HepG2 (cell line): ENCODE measurements around the gene MCFD2. TPM values are rescaled to one million over a fixed set of nuclear protein-coding genes. Genes with fewer than 3 reads are reported as not detected.

Experiments used
- ATAC-seq: fragments of 200-7000 bp; cut with Tn5 transposase; 3 replicates; pipeline ENCODE4 v1.9.1; 2020; ENCODE audit warnings: mild to moderate bottlenecking, moderate library complexity
- BruUV-seq: library from RNA; stranded (reverse); fragments of 400-500 nt; replicated peaks from 2 replicates; lab custom pipeline; 2021; lab: Mats Ljungman, UMichigan
- CTCF ChIA-PET: fragments of 300-600 bp; formaldehyde crosslinking; extraction: SDS; loops from one replicate; lab custom pipeline; 2021; ENCODE audit warnings: low total read pairs, inconsistent platforms, low intra/inter-chr PET ratio; lab: Yijun Ruan, JAX
- POLR2A ChIA-PET: fragments of 350-600 bp; sonication (Branson Sonifier 250); formaldehyde crosslinking; loops from one replicate; lab custom pipeline; 2020; ENCODE audit warnings: antibody characterized with exemption, inconsistent platforms; lab: Yijun Ruan, JAX
- DNase-seq: peaks from one replicate; pipeline ENCODE4 v3.0.0-alpha.2; 2015; ENCODE audit warnings: low spot score
- FAIRE-seq: peaks from 3 replicates; lab custom pipeline; 2011; peaks lifted over from hg19 to GRCh38; lab: Jason Lieb, UNC
- H2AFZ ChIP-seq: one replicate; pipeline ENCODE4 v1.6.1; 2011; ENCODE audit warnings: low read length, inconsistent platforms
- H3K27ac ChIP-seq: fragments of 300-600 bp; 3 replicates; pipeline ENCODE4 v1.8.0; 2011; ENCODE audit warnings: mixed run types, mild to moderate bottlenecking, mixed read lengths, low read length, inconsistent platforms; ENCODE audit not compliant: insufficient read depth; ENCODE audit errors: extremely low read length
- H3K27me3 ChIP-seq, 2 experiments: fragments of 200-600 bp in 1 of 2; 2 replicates in 1 of 2; 3 replicates in 1 of 2; pipeline versions ENCODE4 v1.6.0 to v1.8.0; 2011; ENCODE audit warnings: low read length in 2 of 2, mild to moderate bottlenecking in 2 of 2, moderate library complexity in 2 of 2, inconsistent platforms in 1 of 2; ENCODE audit not compliant: insufficient read depth in 2 of 2, control insufficient read depth in 1 of 2
- H3K36me3 ChIP-seq, 2 experiments: fragments of 200-600 bp in 1 of 2; replicated peaks in 1 of 2; 2 replicates in 1 of 2; 3 replicates in 1 of 2; pipeline versions ENCODE4 v1.5.1 to v1.8.0; 2011; ENCODE audit warnings: low read length in 2 of 2, inconsistent platforms in 1 of 2; ENCODE audit not compliant: insufficient read depth in 2 of 2, control insufficient read depth in 1 of 2
- H3K4me1 ChIP-seq: 2 replicates; pipeline ENCODE4 v1.5.1; 2012; ENCODE audit warnings: low read length, inconsistent platforms; ENCODE audit not compliant: insufficient read depth
- H3K4me2 ChIP-seq: 2 replicates; pipeline ENCODE4 v1.6.0; 2011; ENCODE audit warnings: low read depth, low read length, inconsistent platforms
- H3K4me3 ChIP-seq, 3 experiments: fragments of 200-600 bp in 1 of 3; sonication (generic), shearing (Covaris generic) in 1 of 3; replicated peaks in 1 of 3; 2 replicates each; pipeline ENCODE4 v1.5.1; 2011 to 2016; ENCODE audit warnings: low read length in 3 of 3, inconsistent platforms in 2 of 3, low read depth in 2 of 3, mild to moderate bottlenecking in 2 of 3, control low read depth in 1 of 3, mixed read lengths in 1 of 3; ENCODE audit not compliant: insufficient read depth in 1 of 3
- H3K79me2 ChIP-seq: one replicate; pipeline ENCODE4 v1.6.1; 2011; ENCODE audit warnings: low read length, inconsistent platforms; ENCODE audit not compliant: insufficient read depth
- H3K9ac ChIP-seq: 2 replicates; pipeline ENCODE4 v1.6.0; 2011; ENCODE audit warnings: mild to moderate bottlenecking, low read depth, low read length, inconsistent platforms; ENCODE audit not compliant: insufficient read depth
- H3K9me3 ChIP-seq: 2 replicates; pipeline ENCODE4 v1.5.1; 2012; ENCODE audit warnings: mild to moderate bottlenecking, low read length
- H4K20me1 ChIP-seq: 2 replicates; pipeline ENCODE4 v1.6.0; 2011; ENCODE audit warnings: inconsistent platforms, mild to moderate bottlenecking, low read length, moderate library complexity; ENCODE audit not compliant: insufficient read depth
- DMAP1 ChIP-seq: IDR thresholded peaks from 2 replicates; pipeline ENCODE4 v1.6.1; 2016
- ETS1 ChIP-seq: sonication (generic); formaldehyde crosslinking; IDR thresholded peaks from 2 replicates; pipeline ENCODE4 v1.4.0; 2020; ENCODE audit warnings: missing genetic modification reagents
- KLF15 ChIP-seq: sonication (generic); formaldehyde crosslinking; IDR thresholded peaks from 2 replicates; pipeline ENCODE4 v1.8.1; 2023; ENCODE audit warnings: borderline replicate concordance, mild to moderate bottlenecking, inconsistent platforms, missing genetic modification reagents, mixed read lengths
- RAD21 ChIP-seq: fragments of 450-650 bp; formaldehyde crosslinking; IDR thresholded peaks from 2 replicates; pipeline ENCODE4 v1.5.0; 2020; ENCODE audit warnings: mild to moderate bottlenecking
- TCF12 ChIP-seq, 2 experiments: fragments of 450-650 bp in 1 of 2; sonication (generic) in 1 of 2; formaldehyde crosslinking in 1 of 2; IDR thresholded peaks; 2 replicates each; pipeline versions ENCODE4 v1.6.1 to v1.8.0; 2017 to 2022; ENCODE audit warnings: antibody characterized with exemption in 1 of 2, mild to moderate bottlenecking in 1 of 2, missing genetic modification reagents in 1 of 2, moderate library complexity in 1 of 2
- ZBTB26 ChIP-seq: IDR thresholded peaks from 2 replicates; pipeline ENCODE4 v1.6.1; 2016; ENCODE audit warnings: missing compliant biosample characterization, missing genetic modification reagents, borderline replicate concordance
- ZNF121 ChIP-seq: sonication (generic); formaldehyde crosslinking; IDR thresholded peaks from 2 replicates; pipeline ENCODE4 v1.5.0; 2020; ENCODE audit warnings: mild to moderate bottlenecking, missing genetic modification reagents
- ZNF235 ChIP-seq: sonication (generic); formaldehyde crosslinking; IDR thresholded peaks from 2 replicates; pipeline ENCODE4 v1.8.1; 2023; ENCODE audit warnings: mild to moderate bottlenecking, missing genetic modification reagents, borderline replicate concordance
- WGBS: methylation state at CpG from one replicate; pipeline ENCODE4 v1.1.6; 2017; ENCODE audit warnings: low lambda C conversion rate; 5-methylcytosine and 5-hydroxymethylcytosine counted together
- in situ Hi-C: cut with HindIII; loops from 2 replicates; pipeline ENCODE4 v1.10.0; 2017; ENCODE audit warnings: low pct_unique_long_range_greater_than_20kb; ENCODE audit not compliant: extremely low pct_ligation_motif_present
- intact Hi-C: fragments of 100-400 bp; cut with micrococcal nuclease; formaldehyde crosslinking; loops from one replicate; pipeline ENCODE4 v1.10.0; 2022; ENCODE audit not compliant: unreplicated experiment
- polyA plus RNA-seq, 8 experiments: library from polyadenylated mRNA; depleted of rRNA in 3 of 8; stranded (reverse) in 7 of 8; unstranded in 1 of 8; fragments of >200 nt; fragmentation: Illumina TruSeq in 4 of 8; extraction: Trizol in 4 of 8; gene quantifications; 2 replicates each; pipeline versions ENCODE4 v1.2.1 to v1.2.3, GENCODE V29; 2011 to 2016; ENCODE audit warnings: low read depth in 4 of 8, missing spikeins in 1 of 8, mixed read lengths in 1 of 8; ENCODE audit not compliant: insufficient read depth in 1 of 8
- total RNA-seq, 5 experiments: library from RNA; depleted of rRNA; stranded (reverse); fragments of >200 nt; fragmentation: Illumina TruSeq; extraction: Trizol; gene quantifications; 2 replicates each; pipeline ENCODE4 v1.2.3, GENCODE V29; 2016; ENCODE audit warnings: low read depth in 1 of 5
- TF ChIP-seq, protein P1 (sequence below): IDR thresholded peaks from 2 replicates; pipeline ENCODE4 v1.6.1; 2012; ENCODE audit warnings: low read depth, low read length, improper control_type of control experiment
- TF ChIP-seq, protein P2 (sequence below): IDR thresholded peaks from 2 replicates; pipeline ENCODE4 v1.6.1; 2016
- TF ChIP-seq, protein P3 (sequence below): sonication (generic); formaldehyde crosslinking; conservative IDR thresholded peaks from 2 replicates; pipeline ENCODE4 v1.4.0; 2020; ENCODE audit warnings: missing genetic modification reagents

MCFD2 gene
- total and polyA plus RNA-seq, 2 of the 13 experiments (the other 11 are each of a cell fraction or from before 2014, with no cell fraction given): 183 to 232 TPM

DNA sequence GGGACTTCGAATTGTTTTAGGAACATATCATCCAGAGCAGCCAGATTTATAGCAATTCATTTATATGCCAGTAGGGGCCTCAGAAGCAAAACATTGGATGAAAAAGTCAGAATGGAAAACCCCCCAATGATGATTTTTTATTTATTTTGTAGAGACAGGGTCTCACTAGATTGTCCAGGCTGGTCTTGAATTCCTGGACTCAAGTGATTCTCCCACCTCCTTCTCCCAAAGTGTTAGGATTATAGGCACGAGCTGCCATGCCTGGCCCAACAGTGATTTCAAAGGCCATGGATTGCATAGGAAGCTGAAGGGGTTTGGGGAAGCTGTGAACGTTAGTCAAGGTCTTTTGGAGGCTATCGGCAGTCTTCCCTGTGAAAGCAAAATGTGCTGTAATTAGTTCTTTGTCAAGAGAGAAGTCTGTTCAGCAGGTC is 21.9 kb upstream of the MCFD2 start:
- no TSS peak for BruUV-seq
- Histone ChIP-seq H4K20me1 (no peaks in the 10 kb centered on the region), H3K27ac (peak overlapping the region; percentile 5), H3K36me3 (no peaks in the 10 kb centered on the region), H3K9ac (no peak overlapping the region), H3K79me2 (peaks cover 10% of the 10 kb centered on the region), H3K4me2 (no peak overlapping the region), H3K9me3 (no peaks in the 10 kb centered on the region), H2AFZ (no peak overlapping the region), H3K4me3 (no peak overlapping the region), H3K4me1 (peaks cover 24% of the 10 kb centered on the region), H3K27me3 (no peaks in the 10 kb centered on the region; a peak in 1 of 5 replicates)
- ATAC-seq (no peak), DNase-seq (no peak), FAIRE-seq (peak; percentile 53)
- TF ChIP-seq DMAP1: no peak
- peak; percentile 42; the same call in 1 of the 2 replicates for TF ChIP-seq ZNF121
- TF ChIP-seq RAD21 (CRISPR knock-in tag): 0 out of 2 replicates have a peak, but pooled peaks have one; percentile 12
- TF ChIP-seq, protein P1, sequence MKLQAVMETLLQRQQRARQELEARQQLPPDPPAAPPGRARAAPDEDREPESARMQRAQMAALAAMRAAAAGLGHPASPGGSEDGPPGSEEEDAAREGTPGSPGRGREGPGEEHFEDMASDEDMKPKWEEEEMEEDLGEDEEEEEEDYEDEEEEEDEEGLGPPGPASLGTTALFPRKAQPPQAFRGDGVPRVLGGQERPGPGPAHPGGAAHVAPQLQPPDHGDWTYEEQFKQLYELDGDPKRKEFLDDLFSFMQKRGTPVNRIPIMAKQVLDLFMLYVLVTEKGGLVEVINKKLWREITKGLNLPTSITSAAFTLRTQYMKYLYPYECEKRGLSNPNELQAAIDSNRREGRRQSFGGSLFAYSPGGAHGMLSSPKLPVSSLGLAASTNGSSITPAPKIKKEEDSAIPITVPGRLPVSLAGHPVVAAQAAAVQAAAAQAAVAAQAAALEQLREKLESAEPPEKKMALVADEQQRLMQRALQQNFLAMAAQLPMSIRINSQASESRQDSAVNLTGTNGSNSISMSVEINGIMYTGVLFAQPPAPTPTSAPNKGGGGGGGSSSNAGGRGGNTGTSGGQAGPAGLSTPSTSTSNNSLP: peak; percentile 79; the same call in 1 of the 2 replicates
- intact Hi-C loops (no loop called here), in situ Hi-C loops (no loop called here)
- POLR2A ChIA-PET: no interaction called here
- 57% methylated on average over 4 of the region's 4 CpGs for WGBS
- CTCF ChIA-PET: no interaction called here

GRCh38 chr2:46936566-46936965 is 21.0 kb upstream of the MCFD2 start:
- no peak overlapping the region for H3K27ac ChIP-seq
- in situ Hi-C loops: no loop called here
- POLR2A ChIA-PET: no interaction called here
- H3K4me1 ChIP-seq: peaks cover 23% of the 10 kb centered on the region
- H3K27me3 ChIP-seq: no peaks in the 10 kb centered on the region; a peak in 1 of 5 replicates
- no peaks in the 10 kb centered on the region for H3K9me3 ChIP-seq
- BruUV-seq: no TSS peak
- no peaks in the 10 kb centered on the region for H3K36me3 ChIP-seq
- no peak overlapping the region for H3K4me3 ChIP-seq
- peaks cover under 1% of the 10 kb centered on the region for H3K79me2 ChIP-seq
- no peak overlapping the region for H3K9ac ChIP-seq
- FAIRE-seq (no peak), ATAC-seq (no peak), DNase-seq (no peak)
- no peak overlapping the region for H3K4me2 ChIP-seq
- WGBS: 91% methylated on average over 5 of the region's 5 CpGs
- H4K20me1 ChIP-seq: no peaks in the 10 kb centered on the region
- no peak overlapping the region for H2AFZ ChIP-seq
- intact Hi-C loops: no loop called here
- CTCF ChIA-PET: no interaction called here
- TF ChIP-seq, protein P2, sequence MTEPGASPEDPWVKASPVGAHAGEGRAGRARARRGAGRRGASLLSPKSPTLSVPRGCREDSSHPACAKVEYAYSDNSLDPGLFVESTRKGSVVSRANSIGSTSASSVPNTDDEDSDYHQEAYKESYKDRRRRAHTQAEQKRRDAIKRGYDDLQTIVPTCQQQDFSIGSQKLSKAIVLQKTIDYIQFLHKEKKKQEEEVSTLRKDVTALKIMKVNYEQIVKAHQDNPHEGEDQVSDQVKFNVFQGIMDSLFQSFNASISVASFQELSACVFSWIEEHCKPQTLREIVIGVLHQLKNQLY (CRISPR knock-in tag): no peak
- no peak for TF ChIP-seq ZBTB26 (CRISPR knock-in tag)
- TF ChIP-seq KLF15 (CRISPR knock-in tag): no peak
- TF ChIP-seq ZNF235 (CRISPR knock-in tag): no peak
- TF ChIP-seq, protein P3, sequence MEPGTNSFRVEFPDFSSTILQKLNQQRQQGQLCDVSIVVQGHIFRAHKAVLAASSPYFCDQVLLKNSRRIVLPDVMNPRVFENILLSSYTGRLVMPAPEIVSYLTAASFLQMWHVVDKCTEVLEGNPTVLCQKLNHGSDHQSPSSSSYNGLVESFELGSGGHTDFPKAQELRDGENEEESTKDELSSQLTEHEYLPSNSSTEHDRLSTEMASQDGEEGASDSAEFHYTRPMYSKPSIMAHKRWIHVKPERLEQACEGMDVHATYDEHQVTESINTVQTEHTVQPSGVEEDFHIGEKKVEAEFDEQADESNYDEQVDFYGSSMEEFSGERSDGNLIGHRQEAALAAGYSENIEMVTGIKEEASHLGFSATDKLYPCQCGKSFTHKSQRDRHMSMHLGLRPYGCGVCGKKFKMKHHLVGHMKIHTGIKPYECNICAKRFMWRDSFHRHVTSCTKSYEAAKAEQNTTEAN (CRISPR knock-in tag): no peak
- no peak for TF ChIP-seq ETS1 (CRISPR knock-in tag)
- TF ChIP-seq TCF12 (IDR thresholded peaks at IDR 0.05): no peak
- TF ChIP-seq TCF12 (CRISPR knock-in tag; IDR thresholded peaks at IDR 0.05): no peak
